HepG2 (cell line): Measurements from ENCODE around the gene NOB1. TPM values are rescaled to one million over a fixed set of nuclear protein-coding genes. Genes with fewer than 3 reads are reported as not detected.
A peak's percentile ranks its signal among the peaks of the same experiment; 100 is the strongest.

Source experiments
- ARID5B ChIP-seq: IDR thresholded peaks from 2 replicates; pipeline ENCODE4 v1.4.0; 2020; ENCODE audit warnings: mild to moderate bottlenecking, missing genetic modification reagents
- DNMT1 ChIP-seq: sonication (generic); formaldehyde crosslinking; IDR thresholded peaks from 2 replicates; pipeline ENCODE4 v1.5.1; 2020; ENCODE audit warnings: mild to moderate bottlenecking, missing genetic modification reagents
- E2F1 ChIP-seq: sonication (generic); formaldehyde crosslinking; IDR thresholded peaks from 2 replicates; pipeline ENCODE4 v1.5.0; 2020; ENCODE audit warnings: missing genetic modification reagents
- HNRNPUL1 ChIP-seq: fragments of 200-400 bp; formaldehyde crosslinking; IDR thresholded peaks from 2 replicates; pipeline ENCODE4 v1.6.1; 2017; ENCODE audit warnings: low read depth, mild to moderate bottlenecking, low read length, moderate library complexity
- HOXA7 ChIP-seq: sonication (generic); formaldehyde crosslinking; IDR thresholded peaks from 2 replicates; pipeline ENCODE4 v1.8.1; 2022; ENCODE audit warnings: mild to moderate bottlenecking, missing genetic modification reagents, moderate library complexity
- KLF13 ChIP-seq: sonication (generic); formaldehyde crosslinking; IDR thresholded peaks from 2 replicates; pipeline ENCODE4 v1.4.0; 2020; ENCODE audit warnings: mild to moderate bottlenecking, missing genetic modification reagents
- MED1 ChIP-seq: sonication (generic); formaldehyde crosslinking; IDR thresholded peaks from 2 replicates; pipeline ENCODE4 v1.4.0; 2020; ENCODE audit warnings: missing genetic modification reagents
- MIER3 ChIP-seq: IDR thresholded peaks from 2 replicates; pipeline ENCODE4 v1.6.1; 2016; ENCODE audit warnings: missing compliant biosample characterization, borderline replicate concordance
- NFATC3 ChIP-seq: sonication (generic); formaldehyde crosslinking; IDR thresholded peaks from 2 replicates; pipeline ENCODE4 v1.5.1; 2020; ENCODE audit warnings: mild to moderate bottlenecking, missing genetic modification reagents
- NKX3-1 ChIP-seq: sonication (generic); formaldehyde crosslinking; IDR thresholded peaks from 2 replicates; pipeline ENCODE4 v1.5.0; 2020; ENCODE audit warnings: missing genetic modification reagents
- NR0B2 ChIP-seq: sonication (generic); formaldehyde crosslinking; IDR thresholded peaks from 2 replicates; pipeline ENCODE4 v1.4.0; 2020; ENCODE audit warnings: mild to moderate bottlenecking, missing genetic modification reagents
- TAF1 ChIP-seq: sonication (generic); formaldehyde crosslinking; IDR thresholded peaks from 2 replicates; pipeline ENCODE4 v1.4.0; 2020; ENCODE audit warnings: missing genetic modification reagents
- THYN1 ChIP-seq: sonication (generic); formaldehyde crosslinking; IDR thresholded peaks from 2 replicates; pipeline ENCODE4 v1.8.1; 2023; ENCODE audit warnings: low read depth, mild to moderate bottlenecking, moderate library complexity, missing genetic modification reagents, borderline replicate concordance
- ZBTB20 ChIP-seq: sonication (generic); formaldehyde crosslinking; IDR thresholded peaks from 2 replicates; pipeline ENCODE4 v1.8.1; 2023; ENCODE audit warnings: missing genetic modification reagents, low read depth, mild to moderate bottlenecking, borderline replicate concordance
- ZBTB7B ChIP-seq: sonication (generic); formaldehyde crosslinking; IDR thresholded peaks from 2 replicates; pipeline ENCODE4 v1.4.0; 2020; ENCODE audit warnings: missing genetic modification reagents
- ZNF136 ChIP-seq: sonication (generic); formaldehyde crosslinking; IDR thresholded peaks from 2 replicates; pipeline ENCODE4 v1.8.1; 2022; ENCODE audit warnings: low read depth, mild to moderate bottlenecking, moderate library complexity, missing genetic modification reagents
- ZNF296 ChIP-seq: sonication (generic); formaldehyde crosslinking; conservative IDR thresholded peaks from 2 replicates; pipeline ENCODE4 v1.5.0; 2020; ENCODE audit warnings: mild to moderate bottlenecking, missing genetic modification reagents
- ZNF431 ChIP-seq: sonication (generic); formaldehyde crosslinking; IDR thresholded peaks from 2 replicates; pipeline ENCODE4 v1.9.0; 2022; ENCODE audit warnings: missing genetic modification reagents, low read depth, mild to moderate bottlenecking, borderline replicate concordance
- ZNF564 ChIP-seq: sonication (generic); formaldehyde crosslinking; IDR thresholded peaks from 2 replicates; pipeline ENCODE4 v1.8.1; 2023; ENCODE audit warnings: mild to moderate bottlenecking, missing genetic modification reagents
- ZNF816 ChIP-seq: sonication (generic); formaldehyde crosslinking; IDR thresholded peaks from 2 replicates; pipeline ENCODE4 v1.8.0; 2022; ENCODE audit warnings: missing genetic modification reagents, mild to moderate bottlenecking, borderline replicate concordance
- polyA plus RNA-seq, 8 experiments: library from polyadenylated mRNA; depleted of rRNA in 3 of 8; stranded (reverse) in 7 of 8; unstranded in 1 of 8; fragments of >200 nt; fragmentation: Illumina TruSeq in 4 of 8; extraction: Trizol in 4 of 8; gene quantifications; 2 replicates each; pipeline versions ENCODE4 v1.2.1 to v1.2.3, GENCODE V29; 2011 to 2016; ENCODE audit warnings: low read depth in 4 of 8, missing spikeins in 1 of 8, mixed read lengths in 1 of 8; ENCODE audit not compliant: insufficient read depth in 1 of 8
- total RNA-seq, 5 experiments: library from RNA; depleted of rRNA; stranded (reverse); fragments of >200 nt; fragmentation: Illumina TruSeq; extraction: Trizol; gene quantifications; 2 replicates each; pipeline ENCODE4 v1.2.3, GENCODE V29; 2016; ENCODE audit warnings: low read depth in 1 of 5
- TF ChIP-seq, protein P1 (sequence below): IDR thresholded peaks from 2 replicates; pipeline ENCODE4 v1.6.1; 2016; ENCODE audit warnings: control low read depth
- TF ChIP-seq, protein P2 (sequence below): sonication (generic); formaldehyde crosslinking; IDR thresholded peaks from 2 replicates; pipeline ENCODE4 v1.8.0; 2022; ENCODE audit warnings: mild to moderate bottlenecking, missing genetic modification reagents; ENCODE audit not compliant: insufficient replicate concordance

NOB1 gene
- total and polyA plus RNA-seq, 2 of the 13 experiments (the other 11 are each of a cell fraction or from before 2014, with no cell fraction given): 47.1 to 162 TPM

GRCh38 chr16:69796285-69797118 lies 41.8 kb upstream of the NOB1 start (continued):
- TF ChIP-seq MIER3: peak; percentile 59; the same call in 1 of the 2 replicates
- no peak for TF ChIP-seq THYN1 (CRISPR knock-in tag)
- no peak for TF ChIP-seq ZNF296 (CRISPR knock-in tag)
- TF ChIP-seq ZNF136 (CRISPR knock-in tag): no peak
- no peak for TF ChIP-seq HOXA7 (CRISPR knock-in tag)
- no peak for TF ChIP-seq ZNF564 (CRISPR knock-in tag)
- no peak for TF ChIP-seq KLF13 (CRISPR knock-in tag)
- TF ChIP-seq HNRNPUL1: no peak
- TF ChIP-seq, protein P1, sequence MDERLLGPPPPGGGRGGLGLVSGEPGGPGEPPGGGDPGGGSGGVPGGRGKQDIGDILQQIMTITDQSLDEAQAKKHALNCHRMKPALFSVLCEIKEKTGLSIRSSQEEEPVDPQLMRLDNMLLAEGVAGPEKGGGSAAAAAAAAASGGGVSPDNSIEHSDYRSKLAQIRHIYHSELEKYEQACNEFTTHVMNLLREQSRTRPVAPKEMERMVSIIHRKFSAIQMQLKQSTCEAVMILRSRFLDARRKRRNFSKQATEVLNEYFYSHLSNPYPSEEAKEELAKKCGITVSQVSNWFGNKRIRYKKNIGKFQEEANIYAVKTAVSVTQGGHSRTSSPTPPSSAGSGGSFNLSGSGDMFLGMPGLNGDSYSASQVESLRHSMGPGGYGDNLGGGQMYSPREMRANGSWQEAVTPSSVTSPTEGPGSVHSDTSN (CRISPR knock-in tag): no peak
- TF ChIP-seq ZBTB20: no peak
- TF ChIP-seq E2F1 (CRISPR knock-in tag): no peak
- TF ChIP-seq NFATC3 (CRISPR knock-in tag): peak; percentile 14; the same call in 1 of the 2 replicates
- TF ChIP-seq ZNF816 (CRISPR knock-in tag): 0 out of 2 replicates have a peak, but pooled peaks have one; percentile 42
- TF ChIP-seq NR0B2 (CRISPR knock-in tag): no peak
- TF ChIP-seq MED1 (CRISPR knock-in tag): no peak
- TF ChIP-seq ZNF431 (CRISPR knock-in tag): no peak
- no peak for TF ChIP-seq NKX3-1
- TF ChIP-seq, protein P2, sequence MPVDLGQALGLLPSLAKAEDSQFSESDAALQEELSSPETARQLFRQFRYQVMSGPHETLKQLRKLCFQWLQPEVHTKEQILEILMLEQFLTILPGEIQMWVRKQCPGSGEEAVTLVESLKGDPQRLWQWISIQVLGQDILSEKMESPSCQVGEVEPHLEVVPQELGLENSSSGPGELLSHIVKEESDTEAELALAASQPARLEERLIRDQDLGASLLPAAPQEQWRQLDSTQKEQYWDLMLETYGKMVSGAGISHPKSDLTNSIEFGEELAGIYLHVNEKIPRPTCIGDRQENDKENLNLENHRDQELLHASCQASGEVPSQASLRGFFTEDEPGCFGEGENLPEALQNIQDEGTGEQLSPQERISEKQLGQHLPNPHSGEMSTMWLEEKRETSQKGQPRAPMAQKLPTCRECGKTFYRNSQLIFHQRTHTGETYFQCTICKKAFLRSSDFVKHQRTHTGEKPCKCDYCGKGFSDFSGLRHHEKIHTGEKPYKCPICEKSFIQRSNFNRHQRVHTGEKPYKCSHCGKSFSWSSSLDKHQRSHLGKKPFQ (CRISPR knock-in tag): no peak
- TF ChIP-seq ZBTB7B (CRISPR knock-in tag): no peak
- TF ChIP-seq DNMT1: no peak
- no peak for TF ChIP-seq ARID5B (CRISPR knock-in tag)
- no peak for TF ChIP-seq TAF1
